HUES64 (cell line): ENCODE measurements around the gene ATXN1.
"Not testable (repeated sequence)": the region's sequence is repeated elsewhere in the genome, so short reads cannot be mapped to it uniquely, and the experiment has no call there.

Experiments used
- H3K27ac ChIP-seq: 2 replicates; pipeline ENCODE4 v1.7.0; 2013; ENCODE audit warnings: low read depth, low read length, inconsistent platforms
- H3K27me3 ChIP-seq: 2 replicates; pipeline ENCODE4 v1.6.1; 2013; ENCODE audit warnings: mild to moderate bottlenecking, low read length; ENCODE audit not compliant: insufficient read depth
- H3K36me3 ChIP-seq: 2 replicates; pipeline ENCODE4 v1.6.1; 2013; ENCODE audit warnings: mild to moderate bottlenecking, low read length; ENCODE audit not compliant: insufficient read depth
- H3K4me1 ChIP-seq: 2 replicates; pipeline ENCODE4 v1.6.1; 2013; ENCODE audit warnings: mild to moderate bottlenecking, low read length, moderate library complexity; ENCODE audit not compliant: insufficient read depth
- H3K4me3 ChIP-seq: 2 replicates; pipeline ENCODE4 v1.5.1; 2013; ENCODE audit warnings: mild to moderate bottlenecking, low read length, moderate library complexity
- H3K9ac ChIP-seq: 2 replicates; pipeline ENCODE4 v1.6.1; 2013; ENCODE audit warnings: mild to moderate bottlenecking, low read depth, low read length
- H3K9me3 ChIP-seq: 2 replicates; pipeline ENCODE4 v1.6.1; 2013; ENCODE audit warnings: low read depth, low read length; ENCODE audit not compliant: insufficient read depth
- whole genome bisulfite sequencing: fragments of 150-250, 120-280 bp; methylation state at CpG from one replicate; pipeline ENCODE4 v1.1.7; 2013; ENCODE audit warnings: missing lambda C conversion rate; 5-methylcytosine and 5-hydroxymethylcytosine counted together

Gene ATXN1

DNA sequence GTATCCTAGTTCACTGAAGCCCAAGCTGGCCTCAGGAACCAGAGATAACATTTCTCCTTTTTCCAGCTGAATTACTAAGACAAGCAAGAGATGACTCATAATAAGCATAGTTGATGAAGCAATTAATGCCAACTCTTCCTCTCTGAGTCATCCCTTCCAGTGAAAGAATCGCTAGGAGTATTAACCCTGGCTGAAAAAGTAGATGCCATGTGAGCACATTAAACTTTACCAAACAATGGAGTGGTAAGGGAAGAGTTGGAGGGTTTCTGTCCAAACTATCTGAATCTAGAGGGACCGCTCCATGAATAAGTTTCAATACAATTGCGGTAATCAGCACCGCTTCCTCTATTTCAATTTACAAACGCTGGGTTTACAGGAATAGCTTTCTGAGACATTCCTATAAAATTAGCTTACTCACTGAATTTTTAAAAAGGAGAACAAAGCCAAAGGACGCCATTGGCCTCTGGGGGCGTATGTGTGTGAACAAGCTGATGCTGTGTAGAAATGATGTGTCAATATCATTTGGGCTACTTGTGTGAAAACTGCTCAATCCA, 48.3 kb downstream of the ATXN1 start:
- no peak overlapping the region for H3K27ac ChIP-seq
- H3K4me3 ChIP-seq: no peak overlapping the region
- H3K27me3 ChIP-seq: no peaks in the 10 kb centered on the region

DNA sequence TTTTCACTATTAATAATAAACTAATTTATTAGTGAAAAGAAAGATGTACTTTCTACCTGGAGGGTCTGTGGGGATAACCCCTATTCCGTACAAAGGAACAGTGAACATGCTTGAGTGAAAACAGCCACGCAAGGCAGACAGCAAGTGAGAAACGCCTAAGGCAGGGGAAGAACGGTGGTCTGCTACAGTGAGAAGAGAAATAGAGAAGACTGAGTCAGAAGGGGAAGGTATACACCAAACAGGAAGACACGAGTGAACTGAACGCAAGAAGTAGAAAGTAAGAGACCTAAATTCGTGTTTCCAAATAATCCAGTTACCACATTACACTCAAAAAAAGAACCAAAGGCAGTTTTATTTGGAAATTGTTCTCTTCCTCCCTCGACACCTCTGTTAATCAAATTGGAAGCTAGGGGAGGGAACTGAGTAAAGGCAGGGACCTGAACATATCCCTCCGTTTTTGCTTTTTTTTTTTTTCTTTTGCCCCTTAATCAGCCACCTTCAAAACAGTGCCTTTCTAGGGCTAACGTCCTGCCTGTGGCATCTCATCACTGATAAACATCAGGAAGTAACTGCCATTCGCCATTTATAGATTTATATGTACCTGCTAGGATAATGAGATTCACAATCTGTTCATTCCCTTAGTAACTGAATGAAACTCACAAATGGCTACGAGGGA, 48.9 kb downstream of the ATXN1 start:
- H3K27ac ChIP-seq: no peak overlapping the region
- H3K9ac ChIP-seq: no peak overlapping the region
- H3K4me1 ChIP-seq: peaks cover 9% of the 10 kb centered on the region; the same call in 1 of the 2 replicates
- H3K4me3 ChIP-seq: no peak overlapping the region
- 72% methylated on average over 11 of the region's 12 CpGs for WGBS
- no peaks in the 10 kb centered on the region for H3K36me3 ChIP-seq
- no peaks in the 10 kb centered on the region for H3K27me3 ChIP-seq
- H3K9me3 ChIP-seq: no peaks in the 10 kb centered on the region

More for the DNA sequence above, 48.3 kb downstream of the ATXN1 start:
- Histone ChIP-seq H3K36me3 (no peaks in the 10 kb centered on the region), H3K4me1 (peaks cover 9% of the 10 kb centered on the region; the same call in 1 of the 2 replicates), H3K9ac (no peak overlapping the region), H3K9me3 (no peaks in the 10 kb centered on the region)
- WGBS: 88% methylated on average over 7 of the region's 7 CpGs

DNA sequence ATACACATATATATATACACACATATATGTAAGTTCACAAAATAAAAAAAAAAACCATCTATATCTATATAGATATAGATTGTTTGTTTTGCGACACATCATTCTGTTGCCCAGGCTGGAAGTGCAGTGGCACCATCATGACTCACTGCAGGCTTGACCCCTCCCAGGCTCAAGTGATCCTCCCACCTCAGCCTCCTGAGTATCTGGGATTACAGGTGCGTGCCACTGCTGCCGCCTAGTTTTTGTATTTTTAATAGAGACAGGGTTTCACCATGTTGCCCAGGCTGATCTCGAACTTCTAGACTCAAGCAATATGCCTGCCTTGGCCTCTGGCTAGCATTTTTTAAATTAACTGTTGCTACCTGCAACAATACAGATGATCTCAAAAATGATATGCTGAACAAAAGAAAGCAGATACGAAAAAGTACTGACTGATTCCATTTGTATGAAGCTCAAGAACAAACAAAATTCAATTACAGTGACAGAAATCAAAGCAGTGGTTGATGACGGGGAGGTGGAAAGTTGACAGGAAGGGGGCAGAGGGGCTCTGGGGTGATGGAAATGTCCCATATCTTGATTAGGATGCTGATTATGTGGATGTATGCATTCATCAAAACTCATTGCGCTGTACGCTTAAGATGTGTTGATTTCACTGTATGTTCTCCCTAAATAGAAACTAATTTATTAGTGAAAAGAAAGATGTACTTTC, 49.6 kb downstream of the ATXN1 start:
- H3K4me1 ChIP-seq: peaks cover 9% of the 10 kb centered on the region; the same call in 1 of the 2 replicates
- H3K27ac ChIP-seq: no peak overlapping the region
- no peaks in the 10 kb centered on the region for H3K9me3 ChIP-seq
- H3K27me3 ChIP-seq: no peaks in the 10 kb centered on the region
- H3K36me3 ChIP-seq: no peaks in the 10 kb centered on the region
- WGBS: 92% methylated on average over 7 of the region's 8 CpGs
- no peak overlapping the region for H3K4me3 ChIP-seq
- H3K9ac ChIP-seq: no peak overlapping the region

DNA sequence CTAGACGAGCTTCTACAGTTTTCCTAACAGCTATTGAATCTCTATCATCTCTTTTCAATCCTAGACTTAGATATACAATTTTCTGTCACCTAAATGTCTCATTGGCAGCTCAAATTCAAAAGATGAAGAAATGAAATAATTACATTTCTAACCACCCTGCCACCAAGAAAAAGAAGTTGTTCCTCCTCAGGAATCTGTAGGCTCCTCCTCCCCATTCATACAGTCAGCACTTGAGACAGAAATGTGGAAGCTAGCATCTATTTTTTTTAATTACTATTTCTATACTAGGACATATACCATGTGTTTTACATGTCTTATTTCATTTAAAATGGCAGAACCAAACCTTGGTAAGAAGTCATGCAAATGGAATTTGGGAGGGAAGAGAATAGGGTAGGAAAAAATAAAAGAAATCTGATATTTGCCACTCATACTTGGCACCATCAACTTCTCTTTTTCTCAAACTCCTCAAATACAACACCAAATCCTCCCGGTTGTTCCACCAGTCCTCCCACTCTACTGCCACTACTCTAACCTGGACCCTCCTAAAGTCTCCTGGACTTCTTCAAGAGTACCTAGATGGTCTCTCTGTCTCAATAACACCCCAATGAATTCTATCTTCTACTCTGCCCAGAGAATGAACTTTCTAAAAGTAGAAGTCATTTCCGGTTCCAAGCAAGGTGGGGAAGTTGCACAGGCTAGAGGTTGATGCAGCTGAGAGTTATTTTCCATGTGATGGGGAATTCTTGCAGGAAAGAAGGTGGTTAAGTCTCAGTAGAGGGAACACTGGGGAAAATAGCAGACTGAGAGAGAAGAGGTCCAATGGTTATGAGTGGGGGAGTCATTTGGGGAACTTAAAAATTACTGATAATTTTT, 54.1 kb downstream of the ATXN1 start:
- H3K27me3 ChIP-seq: no peaks in the 10 kb centered on the region
- no peak overlapping the region for H3K9ac ChIP-seq
- WGBS: 93% methylated on average over 3 of the region's 3 CpGs
- no peaks in the 10 kb centered on the region for H3K36me3 ChIP-seq
- H3K27ac ChIP-seq: no peak overlapping the region
- H3K4me1 ChIP-seq: no peaks in the 10 kb centered on the region
- H3K4me3 ChIP-seq: no peak overlapping the region
- no peaks in the 10 kb centered on the region for H3K9me3 ChIP-seq

DNA sequence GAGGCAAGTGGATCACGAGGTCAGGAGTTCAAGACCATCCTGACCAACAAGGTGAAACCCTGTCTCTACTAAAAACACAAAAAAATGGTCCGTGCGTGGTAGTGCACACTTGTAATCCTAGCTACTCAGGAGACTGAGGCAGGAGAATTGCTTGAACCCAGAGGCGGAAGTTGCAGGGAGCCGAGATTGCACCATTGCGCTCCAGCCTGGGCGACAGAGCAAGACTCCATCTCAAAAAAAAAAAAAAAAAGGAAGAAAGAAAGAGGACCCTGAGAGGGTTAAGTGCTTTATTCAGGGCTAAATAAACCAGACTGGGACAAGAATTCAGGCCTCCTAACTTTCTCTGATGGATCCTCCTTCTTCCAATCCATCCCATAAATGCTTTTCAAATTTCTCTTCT, 54.8 kb downstream of the ATXN1 start:
- not testable (repeated sequence) for H3K27ac ChIP-seq, H3K9ac ChIP-seq, H3K36me3 ChIP-seq, H3K4me3 ChIP-seq, H3K4me1 ChIP-seq, H3K27me3 ChIP-seq, H3K9me3 ChIP-seq
- WGBS: 96% methylated on average over 6 of the region's 7 CpGs

DNA sequence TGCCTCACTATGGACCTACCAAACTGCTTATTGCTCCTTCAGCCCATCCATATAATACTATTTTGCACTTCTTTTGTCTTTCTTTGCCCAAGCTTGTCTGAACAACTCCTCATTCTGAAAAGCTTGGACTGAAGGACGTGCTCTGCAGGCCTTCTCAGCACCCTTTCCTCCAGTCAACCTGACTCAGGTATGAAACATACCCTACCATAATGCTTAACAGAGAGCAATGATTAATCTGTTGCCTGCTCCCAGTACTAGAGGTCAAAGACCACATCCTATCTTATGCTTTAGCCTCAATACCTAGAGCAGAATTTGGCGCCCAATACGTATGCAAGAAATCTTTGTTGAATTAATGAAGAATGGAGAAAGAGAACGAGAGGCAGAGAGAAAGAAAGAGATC, 55.2 kb downstream of the ATXN1 start:
- Histone ChIP-seq H3K36me3 (no peaks in the 10 kb centered on the region), H3K27me3 (no peaks in the 10 kb centered on the region), H3K9me3 (no peaks in the 10 kb centered on the region), H3K9ac (no peak overlapping the region), H3K4me1 (no peaks in the 10 kb centered on the region), H3K27ac (no peak overlapping the region), H3K4me3 (no peak overlapping the region)
- 92% methylated on average over 4 of the region's 4 CpGs for WGBS

DNA sequence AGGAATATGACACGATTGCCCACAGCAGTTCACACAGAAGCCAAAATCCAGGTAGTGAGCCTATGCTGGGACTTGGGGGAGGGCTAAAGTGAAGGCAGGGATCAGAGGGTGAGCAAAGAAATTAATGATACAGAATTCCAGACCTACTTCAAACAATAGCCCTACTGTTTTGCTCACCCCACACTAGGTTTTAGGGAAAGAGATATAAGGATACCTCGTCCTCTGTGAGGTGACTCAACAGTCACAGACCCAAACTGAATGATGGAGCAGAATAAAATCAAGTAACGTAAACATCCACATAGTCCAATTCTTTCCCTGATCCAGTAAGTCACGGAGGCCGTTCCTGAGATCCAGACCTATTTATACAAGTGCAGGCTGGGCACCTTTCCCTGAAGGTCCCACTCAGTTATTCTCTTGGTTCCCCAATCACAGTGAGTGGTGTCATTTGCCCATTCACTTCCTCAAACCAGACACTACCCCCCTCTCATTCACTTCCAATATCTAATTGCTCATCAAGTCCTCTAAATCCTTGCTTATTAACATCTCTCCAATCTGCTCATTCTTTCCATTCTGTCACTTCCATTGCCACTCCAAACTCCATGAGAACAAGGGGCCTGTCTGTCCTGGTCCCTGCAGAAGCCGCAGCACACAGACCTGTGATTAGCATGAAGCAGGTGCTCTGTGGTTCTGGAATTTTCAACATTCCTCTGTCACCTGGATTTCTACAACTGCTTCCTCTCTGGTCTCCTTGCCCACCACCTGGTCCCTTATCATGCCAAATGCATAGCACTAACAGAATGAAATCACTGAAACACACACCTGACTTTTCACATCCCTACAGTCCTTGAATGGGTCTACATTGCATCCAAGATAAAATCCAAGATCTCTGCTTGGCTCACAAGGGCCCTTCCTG, 55.9 kb downstream of the ATXN1 start:
- H3K27me3 ChIP-seq: no peaks in the 10 kb centered on the region
- WGBS: 94% methylated on average over 6 of the region's 6 CpGs
- H3K4me3 ChIP-seq: no peak overlapping the region
- H3K9ac ChIP-seq: 0 out of 2 replicates have a peak overlapping the region, but pooled peaks have one; percentile 19
- no peaks in the 10 kb centered on the region for H3K36me3 ChIP-seq
- no peak overlapping the region for H3K27ac ChIP-seq
- peaks cover 5% of the 10 kb centered on the region; the same call in 1 of the 2 replicates for H3K4me1 ChIP-seq
- no peaks in the 10 kb centered on the region for H3K9me3 ChIP-seq

DNA sequence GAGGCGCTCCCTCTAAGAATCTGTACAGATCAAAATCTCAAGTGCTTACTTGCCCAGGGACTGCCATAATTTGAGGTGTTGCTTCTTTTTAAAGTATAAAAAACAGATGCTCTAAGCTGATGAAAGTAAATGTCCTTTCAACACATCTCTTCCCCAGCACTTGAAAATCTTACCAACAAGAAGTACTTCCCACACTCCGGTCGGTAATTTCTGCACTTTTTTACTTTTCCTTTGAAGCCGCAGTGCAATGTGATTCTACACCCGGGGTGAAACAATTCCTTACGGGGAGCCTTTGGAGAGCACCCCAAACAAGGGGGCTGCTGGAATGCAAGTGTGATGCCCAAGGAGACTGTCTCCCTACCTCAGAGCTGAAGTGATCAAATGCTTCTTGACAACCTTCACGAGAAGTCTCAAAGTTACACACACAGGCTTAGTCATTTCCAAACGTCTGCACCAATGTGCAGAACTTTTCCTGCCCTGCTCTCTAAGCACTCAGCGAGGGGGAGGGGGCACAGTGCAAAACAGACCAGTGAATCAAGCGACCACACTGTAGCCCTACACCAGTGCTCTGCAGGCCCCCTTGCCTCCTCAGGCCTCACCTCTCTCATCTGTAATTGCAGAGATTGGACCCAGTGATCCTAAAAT, 56.7 kb downstream of the ATXN1 start:
- Histone ChIP-seq H3K9me3 (no peaks in the 10 kb centered on the region), H3K4me1 (peaks cover 13% of the 10 kb centered on the region; the same call in 1 of the 2 replicates), H3K27me3 (no peaks in the 10 kb centered on the region), H3K27ac (no peak overlapping the region), H3K9ac (0 out of 2 replicates have a peak overlapping the region, but pooled peaks have one; percentile 19), H3K36me3 (no peaks in the 10 kb centered on the region), H3K4me3 (no peak overlapping the region)
- WGBS: 83% methylated on average over 10 of the region's 10 CpGs

DNA sequence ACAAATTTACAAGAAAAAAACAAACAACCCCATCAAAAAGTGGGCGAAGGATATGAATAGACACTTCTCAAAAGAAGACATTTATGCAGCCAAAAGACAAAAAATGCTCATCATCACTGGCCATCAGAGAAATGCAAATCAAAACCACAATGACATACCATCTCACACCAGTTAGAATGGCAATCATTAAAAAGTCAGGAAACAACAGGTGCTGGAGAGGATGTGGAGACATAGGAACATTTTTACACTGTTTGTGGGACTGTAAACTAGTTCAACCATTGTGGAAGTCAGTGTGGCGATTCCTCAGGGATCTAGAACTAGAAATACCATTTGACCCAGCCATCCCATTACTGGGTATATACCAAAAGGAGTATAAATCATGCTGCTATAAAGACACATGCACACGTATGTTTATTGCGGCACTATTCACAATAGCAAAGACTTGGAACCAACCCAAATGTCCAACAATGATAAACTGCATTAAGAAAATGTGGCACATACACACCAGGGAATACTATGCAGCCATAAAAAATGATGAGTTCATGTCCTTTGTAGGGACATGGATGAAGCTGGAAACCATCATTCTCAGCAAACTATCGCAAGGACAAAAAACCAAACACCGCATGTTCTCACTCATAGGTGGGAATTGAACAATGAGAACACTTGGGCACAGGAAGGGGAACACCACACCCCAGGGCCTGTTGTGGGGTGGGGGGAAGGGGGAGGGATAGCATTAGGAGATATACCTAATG, 58.5 kb downstream of the ATXN1 start:
- 76% methylated on average over 3 of the region's 6 CpGs for WGBS
- H3K4me1 ChIP-seq: peaks cover 29% of the 10 kb centered on the region
- not testable (repeated sequence) for H3K27ac ChIP-seq, H3K36me3 ChIP-seq, H3K9ac ChIP-seq, H3K27me3 ChIP-seq, H3K4me3 ChIP-seq, H3K9me3 ChIP-seq
